KMS-11 (cell line): ENCODE measurements around the gene SLC22A13.

Experiments
- H2AFZ ChIP-seq: fragments of 200-600 bp; sonication (generic); 2 replicates; pipeline ENCODE4 v1.6.1; 2016; ENCODE audit warnings: antibody characterized with exemption, mixed run types, low read depth
- H3K27ac ChIP-seq: fragments of 200-600 bp; sonication (generic); 2 replicates; pipeline ENCODE4 v1.6.1; 2016; ENCODE audit warnings: mild to moderate bottlenecking, mixed run types
- H3K27me3 ChIP-seq: fragments of 200-600 bp; sonication (generic); 2 replicates; pipeline ENCODE4 v1.6.1; 2017; ENCODE audit warnings: mild to moderate bottlenecking, low read depth, mixed run types, moderate library complexity; ENCODE audit not compliant: insufficient read depth
- H3K36me3 ChIP-seq: fragments of 200-600 bp; sonication (generic); 2 replicates; pipeline ENCODE4 v1.6.1; 2017; ENCODE audit warnings: mild to moderate bottlenecking, mixed run types; ENCODE audit not compliant: insufficient read depth
- H3K4me1 ChIP-seq: fragments of 200-600 bp; sonication (generic); 2 replicates; pipeline ENCODE4 v1.6.1; 2016; ENCODE audit warnings: mild to moderate bottlenecking, low read depth, mixed run types; ENCODE audit not compliant: poor library complexity, severe bottlenecking
- H3K4me2 ChIP-seq: fragments of 200-600 bp; sonication (generic); 2 replicates; pipeline ENCODE4 v1.7.0; 2016; ENCODE audit warnings: mild to moderate bottlenecking, mixed run types
- H3K4me3 ChIP-seq: fragments of 200-600 bp; sonication (generic); IDR thresholded peaks from 2 replicates; pipeline ENCODE4 v1.6.1; 2017; ENCODE audit warnings: low read depth, low read length, mixed read lengths; ENCODE audit not compliant: insufficient read depth
- H3K79me2 ChIP-seq: fragments of 200-600 bp; sonication (generic); 2 replicates; pipeline ENCODE4 v1.6.1; 2016; ENCODE audit warnings: low read depth, mixed run types; ENCODE audit not compliant: insufficient read depth
- H3K9ac ChIP-seq: fragments of 200-600 bp; sonication (generic); 2 replicates; pipeline ENCODE4 v1.6.1; 2016; ENCODE audit warnings: mild to moderate bottlenecking, mixed run types
- H4K20me1 ChIP-seq: fragments of 200-600 bp; sonication (generic); 2 replicates; pipeline ENCODE4 v1.6.1; 2016; ENCODE audit warnings: mild to moderate bottlenecking, mixed run types; ENCODE audit not compliant: insufficient read depth
- TF ChIP-seq, protein P1 (sequence below): fragments of 200-600 bp; sonication (generic); conservative IDR thresholded peaks from 2 replicates; pipeline ENCODE4 v1.6.1; 2017; ENCODE audit warnings: low read depth, mild to moderate bottlenecking, antibody characterized with exemption, low read length, moderate library complexity, mixed read lengths

The SLC22A13 gene

GRCh38 chr3:38264779-38265178, 833 bp upstream of the SLC22A13 start:
- Histone ChIP-seq H3K27me3 (no peaks in the 10 kb centered on the region), H3K9ac (no peak overlapping the region), H3K36me3 (no peaks in the 10 kb centered on the region), H3K4me3 (no peak overlapping the region), H2AFZ (no peak overlapping the region), H3K4me1 (no peaks in the 10 kb centered on the region), H3K79me2 (no peaks in the 10 kb centered on the region), H3K4me2 (no peak overlapping the region), H4K20me1 (no peaks in the 10 kb centered on the region), H3K27ac (no peak overlapping the region)
- TF ChIP-seq, protein P1, sequence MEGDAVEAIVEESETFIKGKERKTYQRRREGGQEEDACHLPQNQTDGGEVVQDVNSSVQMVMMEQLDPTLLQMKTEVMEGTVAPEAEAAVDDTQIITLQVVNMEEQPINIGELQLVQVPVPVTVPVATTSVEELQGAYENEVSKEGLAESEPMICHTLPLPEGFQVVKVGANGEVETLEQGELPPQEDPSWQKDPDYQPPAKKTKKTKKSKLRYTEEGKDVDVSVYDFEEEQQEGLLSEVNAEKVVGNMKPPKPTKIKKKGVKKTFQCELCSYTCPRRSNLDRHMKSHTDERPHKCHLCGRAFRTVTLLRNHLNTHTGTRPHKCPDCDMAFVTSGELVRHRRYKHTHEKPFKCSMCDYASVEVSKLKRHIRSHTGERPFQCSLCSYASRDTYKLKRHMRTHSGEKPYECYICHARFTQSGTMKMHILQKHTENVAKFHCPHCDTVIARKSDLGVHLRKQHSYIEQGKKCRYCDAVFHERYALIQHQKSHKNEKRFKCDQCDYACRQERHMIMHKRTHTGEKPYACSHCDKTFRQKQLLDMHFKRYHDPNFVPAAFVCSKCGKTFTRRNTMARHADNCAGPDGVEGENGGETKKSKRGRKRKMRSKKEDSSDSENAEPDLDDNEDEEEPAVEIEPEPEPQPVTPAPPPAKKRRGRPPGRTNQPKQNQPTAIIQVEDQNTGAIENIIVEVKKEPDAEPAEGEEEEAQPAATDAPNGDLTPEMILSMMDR, result no peak

- no peak overlapping the region for H2AFZ ChIP-seq
- no peaks in the 10 kb centered on the region for H3K4me1 ChIP-seq
- no peak overlapping the region for H3K9ac ChIP-seq
- no peaks in the 10 kb centered on the region for H3K79me2 ChIP-seq
- TF ChIP-seq, protein P1, result no peak
- no peak overlapping the region for H3K27ac ChIP-seq
- no peak overlapping the region for H3K4me3 ChIP-seq
- H3K27me3 ChIP-seq, result no peaks in the 10 kb centered on the region
- H3K36me3 ChIP-seq, result no peaks in the 10 kb centered on the region
- no peak overlapping the region for H3K4me2 ChIP-seq
- no peaks in the 10 kb centered on the region for H4K20me1 ChIP-seq
These were observed 1.2 kb downstream of the SLC22A13 start for GRCh38 chr3:38266810-38267209.

- Histone ChIP-seq H3K4me3 (no peak overlapping the region), H3K4me1 (no peaks in the 10 kb centered on the region), H2AFZ (no peak overlapping the region), H3K79me2 (no peaks in the 10 kb centered on the region), H3K4me2 (no peak overlapping the region), H4K20me1 (no peaks in the 10 kb centered on the region), H3K27me3 (no peaks in the 10 kb centered on the region), H3K36me3 (no peaks in the 10 kb centered on the region), H3K27ac (no peak overlapping the region), H3K9ac (no peak overlapping the region)
- TF ChIP-seq, protein P1, result no peak
These were observed 2.0 kb downstream of the SLC22A13 start for GRCh38 chr3:38267662-38268061.

DNA sequence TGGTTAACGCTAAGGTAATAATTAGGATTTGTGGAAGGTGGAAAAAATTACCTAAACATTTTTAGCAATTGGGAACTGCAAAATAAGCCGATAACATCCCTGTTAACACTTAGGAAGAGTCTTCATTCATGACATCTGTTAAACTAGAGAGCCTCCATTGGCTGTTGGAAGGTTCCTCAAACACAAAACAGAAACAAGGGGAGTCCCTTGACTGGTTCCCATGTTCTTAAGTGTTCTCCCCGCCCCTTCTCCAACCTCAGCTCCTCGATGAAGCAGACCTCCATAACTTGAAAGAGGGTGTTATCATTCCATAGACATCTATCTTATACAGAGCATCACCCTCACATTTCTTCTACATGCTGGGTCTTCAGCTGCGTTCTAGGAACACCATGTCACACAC, 2.5 kb downstream of the SLC22A13 start:
- H3K27me3 ChIP-seq, result no peaks in the 10 kb centered on the region
- TF ChIP-seq, protein P1, result no peak
- H3K79me2 ChIP-seq, result no peaks in the 10 kb centered on the region
- H3K9ac ChIP-seq, result no peak overlapping the region
- H2AFZ ChIP-seq, result no peak overlapping the region
- no peak overlapping the region for H3K4me3 ChIP-seq
- no peak overlapping the region for H3K27ac ChIP-seq
- no peaks in the 10 kb centered on the region for H3K36me3 ChIP-seq
- no peaks in the 10 kb centered on the region for H3K4me1 ChIP-seq
- H4K20me1 ChIP-seq, result no peaks in the 10 kb centered on the region
- H3K4me2 ChIP-seq, result no peak overlapping the region
